GM21619 (cell line): ENCODE results near the gene RTF1.
A peak's percentile ranks its signal among the peaks of the same experiment; 100 is the strongest.

Source experiments
- ATAC-seq: cut with Tn5 transposase; IDR thresholded peaks from one replicate; pipeline ENCODE4 v1.9.1; 2021; ENCODE audit not compliant: unreplicated experiment

The RTF1 gene

DNA sequence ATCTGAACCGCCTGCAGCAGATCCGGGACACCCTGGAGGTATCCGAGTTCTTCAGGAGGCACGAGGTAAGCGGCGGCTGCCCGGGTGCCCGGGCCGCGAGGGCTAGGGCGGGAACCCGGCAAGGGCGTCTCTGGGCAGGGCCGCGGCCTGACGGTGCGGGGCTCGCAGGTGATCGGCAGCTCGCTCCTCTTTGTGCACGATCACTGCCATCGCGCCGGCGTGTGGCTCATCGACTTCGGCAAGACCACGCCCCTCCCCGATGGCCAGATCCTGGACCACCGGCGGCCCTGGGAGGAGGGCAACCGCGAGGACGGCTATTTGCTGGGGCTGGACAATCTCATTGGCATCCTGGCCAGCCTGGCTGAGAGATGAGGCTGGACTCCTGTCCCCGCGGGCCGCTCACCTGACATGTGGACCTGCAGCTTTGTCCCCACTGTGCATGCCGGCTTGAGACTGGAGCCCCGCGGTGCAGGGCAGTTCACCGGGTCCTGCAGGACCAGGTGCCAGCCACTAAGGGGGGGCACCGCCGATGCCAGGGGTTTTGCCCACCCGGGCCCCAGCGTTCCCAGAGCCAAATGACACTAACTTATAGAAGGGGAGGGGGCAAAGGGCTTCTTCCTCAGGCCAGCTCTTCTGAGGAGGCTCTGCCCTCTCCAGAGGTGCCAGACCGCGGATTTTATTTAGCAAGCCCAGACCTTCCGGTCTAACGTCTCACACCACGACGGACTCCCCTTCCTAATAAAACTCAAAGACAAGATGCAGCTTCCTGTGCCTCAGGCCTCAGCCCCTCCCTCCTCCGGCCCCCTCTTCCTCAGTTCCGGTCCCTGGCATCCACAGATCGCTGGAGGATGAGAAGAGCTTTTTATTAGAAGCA is 86.1 kb downstream of the RTF1 start:
- ATAC-seq = no peak

DNA sequence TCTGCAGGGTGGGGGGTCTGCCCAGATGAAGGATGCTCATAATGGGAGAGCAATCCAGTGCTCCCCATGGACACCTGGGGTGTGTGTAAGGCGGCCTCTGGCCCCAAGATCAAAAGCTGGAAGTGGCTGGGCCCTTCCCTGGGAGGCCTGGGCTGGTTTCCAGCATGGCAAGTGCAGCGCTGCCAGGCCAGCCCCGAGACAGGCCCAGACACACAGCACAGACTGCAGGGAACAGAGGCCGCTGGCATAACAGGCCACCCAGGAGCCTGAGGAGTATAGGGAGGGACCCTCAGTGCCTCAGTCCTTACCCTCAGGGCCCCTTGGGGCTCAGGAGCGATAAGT is 86.7 kb downstream of the RTF1 start:
- ATAC-seq = no peak

DNA sequence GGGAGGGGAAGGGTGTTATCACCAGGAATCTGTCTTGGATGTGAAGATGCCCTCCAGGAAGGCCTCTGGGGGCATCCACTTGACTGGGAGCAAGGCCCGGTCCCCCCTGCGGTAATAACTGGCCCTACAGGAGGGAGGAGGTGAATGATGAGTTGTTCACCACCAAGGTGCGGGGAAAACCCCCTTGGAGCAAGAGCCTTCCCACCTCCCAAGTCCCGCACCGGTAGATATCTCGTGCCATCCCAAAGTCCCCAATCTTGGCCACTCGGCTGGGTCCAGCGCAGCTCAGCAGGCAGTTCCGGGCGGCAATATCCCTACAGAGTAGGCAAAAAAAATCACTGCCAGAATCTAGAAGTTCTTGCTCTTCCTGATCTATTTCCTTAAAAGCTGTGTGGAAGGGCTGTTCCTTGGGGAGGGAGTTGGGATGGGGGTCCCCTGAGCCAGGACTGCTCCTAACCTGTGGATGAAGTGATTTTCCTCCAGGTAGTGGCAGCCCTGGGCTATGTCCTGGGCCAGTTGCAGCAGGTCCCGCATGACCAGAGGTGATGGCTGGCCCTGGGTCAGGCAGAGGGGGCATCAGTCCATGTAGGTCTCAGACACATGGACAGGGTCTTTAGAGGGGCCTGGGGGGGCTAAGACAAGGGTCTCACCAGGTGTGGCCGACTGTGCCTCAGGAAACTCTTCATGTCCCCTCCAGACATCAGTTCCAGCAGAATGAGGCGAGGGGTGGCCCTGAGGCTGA is 88.0 kb downstream of the RTF1 start:
- no peak for ATAC-seq

DNA sequence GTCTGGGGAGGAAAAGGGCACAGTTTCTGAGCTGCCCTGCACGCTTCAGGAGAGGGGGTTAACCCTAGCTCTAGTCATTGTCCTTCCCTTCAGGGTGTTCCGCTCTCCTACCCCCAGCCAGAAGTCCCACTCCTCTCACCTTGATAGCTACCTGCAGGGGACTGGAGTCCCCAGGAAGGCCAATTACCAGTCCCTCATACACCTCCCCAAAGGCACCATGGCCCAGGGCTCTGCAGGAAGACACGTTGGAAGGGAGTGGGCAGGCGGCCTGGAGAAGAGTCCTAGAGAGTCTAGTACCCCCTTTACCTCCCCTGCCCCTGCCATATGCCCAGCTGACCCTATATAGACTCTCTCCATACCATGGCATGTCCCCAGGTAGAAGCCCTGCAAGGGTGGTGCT is 88.9 kb downstream of the RTF1 start:
- no peak for ATAC-seq

DNA sequence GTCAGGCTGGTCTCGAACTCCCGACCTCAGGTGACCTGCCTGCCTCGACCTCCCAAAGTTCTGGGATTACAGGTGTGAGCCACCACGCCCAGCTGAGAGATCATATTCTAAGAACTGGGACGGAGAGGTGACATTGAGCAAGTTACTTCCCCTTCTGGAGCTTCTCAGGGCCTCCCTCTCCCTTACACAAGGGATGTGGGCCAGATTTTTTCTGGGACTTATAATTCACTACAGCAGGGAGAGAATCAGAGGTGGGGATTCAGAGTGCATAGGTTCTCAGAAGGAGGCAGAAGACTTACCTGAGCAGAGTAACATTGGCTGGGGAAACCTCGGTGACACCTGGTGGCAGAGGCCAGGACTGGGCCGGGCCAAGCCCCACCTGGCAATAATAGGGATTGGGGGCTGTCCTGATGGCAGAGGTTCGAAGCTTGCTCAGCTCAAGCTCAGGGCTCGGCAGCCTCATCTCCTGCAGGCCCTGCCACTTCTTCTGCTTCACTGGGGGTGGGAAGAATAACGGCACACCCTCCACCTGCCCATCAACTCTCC is 90.0 kb downstream of the RTF1 start:
- ATAC-seq = no peak

DNA sequence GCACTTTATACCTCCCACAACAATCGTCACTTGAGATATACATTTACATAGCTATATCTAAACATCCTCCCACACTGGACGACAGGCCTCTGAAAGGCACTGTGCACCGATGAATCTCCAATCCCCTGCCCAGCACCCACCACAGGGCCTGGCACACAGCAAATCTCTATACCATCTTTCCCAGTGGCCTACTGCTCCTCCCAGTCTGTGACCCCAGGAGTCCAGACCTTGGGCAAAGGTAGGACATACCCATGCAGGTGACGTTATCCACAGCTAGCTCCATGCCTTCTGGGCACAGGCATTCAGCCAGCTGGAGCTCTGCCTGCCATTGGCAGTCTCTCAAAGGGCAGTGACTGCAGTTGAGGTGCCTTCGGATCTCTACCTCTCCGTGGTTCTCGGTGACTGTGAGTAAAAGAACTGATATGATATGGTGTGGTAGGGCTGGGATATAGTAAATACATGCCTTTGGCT is 91.0 kb downstream of the RTF1 start:
- no peak for ATAC-seq

DNA sequence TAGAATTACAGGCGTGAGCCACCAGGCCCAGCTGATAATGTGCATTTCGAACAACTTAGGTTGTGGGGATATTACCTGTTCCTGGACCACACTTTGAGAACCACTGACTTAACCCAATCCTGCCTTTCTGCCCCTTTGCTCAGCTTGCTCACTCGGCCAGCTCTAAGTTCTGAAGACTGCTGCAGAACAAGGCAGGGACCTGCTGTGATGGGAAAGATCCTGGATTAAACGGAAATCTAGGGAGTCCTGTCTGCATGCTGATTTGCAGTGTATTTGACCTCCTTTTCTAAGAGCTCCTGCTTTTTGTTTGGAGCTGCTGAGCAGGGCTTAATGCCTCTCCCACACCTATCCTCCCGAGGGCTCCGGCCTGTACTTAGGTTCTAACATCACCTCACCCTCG is 93.8 kb downstream of the RTF1 start:
- no peak for ATAC-seq

DNA sequence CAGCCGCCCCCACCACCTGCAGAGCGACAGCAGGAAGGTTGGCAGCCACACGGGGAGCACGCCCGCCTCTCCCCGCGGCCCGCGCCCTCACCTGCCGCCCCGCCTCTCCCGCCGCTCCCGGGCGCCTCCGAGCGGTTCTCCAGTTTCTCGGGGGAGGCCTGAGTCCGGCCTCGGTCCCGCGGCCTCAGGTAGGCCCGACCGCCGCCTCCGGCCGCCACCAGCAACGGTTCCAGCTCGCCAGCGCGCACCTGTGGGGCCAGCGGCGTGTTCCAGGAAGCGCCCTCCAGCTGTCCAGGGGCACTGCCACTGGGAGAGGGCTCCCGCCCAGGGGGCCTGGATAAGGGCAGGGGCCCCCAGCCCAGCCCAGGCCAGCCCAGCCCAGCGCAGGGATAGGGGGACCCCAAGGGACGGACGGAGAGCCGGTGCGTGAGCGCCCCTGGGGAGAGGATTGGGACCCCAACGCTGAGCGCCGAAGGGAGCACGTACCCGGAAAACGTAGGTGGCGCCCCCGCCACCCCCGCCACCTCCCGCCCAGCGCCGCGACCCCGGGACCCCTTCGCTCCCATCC is 94.5 kb downstream of the RTF1 start:
- no peak for ATAC-seq

DNA sequence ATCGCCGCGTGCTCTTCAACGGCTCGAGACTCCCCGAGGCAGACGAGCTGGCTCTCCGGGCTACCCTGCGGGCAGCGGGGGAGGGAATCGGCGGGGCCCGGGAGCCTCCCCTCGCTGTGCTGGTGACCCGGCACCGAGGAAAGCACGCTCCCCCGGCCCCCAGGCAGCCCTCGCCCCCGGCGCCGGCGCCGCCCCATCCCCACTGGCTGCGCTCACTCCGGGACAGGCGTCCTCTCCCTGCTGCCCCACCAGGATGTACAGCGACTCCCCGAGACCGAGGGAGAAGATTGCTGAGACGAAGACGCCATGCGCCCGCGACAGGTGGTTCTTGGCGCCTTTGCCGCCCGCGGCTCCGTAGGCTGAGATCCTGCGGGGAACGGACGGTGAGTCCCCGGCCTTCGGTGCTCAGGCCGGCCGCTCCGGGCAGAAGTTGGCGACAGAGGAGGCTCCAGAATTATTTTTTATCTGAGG is 95.0 kb downstream of the RTF1 start:
- ATAC-seq = no peak

DNA sequence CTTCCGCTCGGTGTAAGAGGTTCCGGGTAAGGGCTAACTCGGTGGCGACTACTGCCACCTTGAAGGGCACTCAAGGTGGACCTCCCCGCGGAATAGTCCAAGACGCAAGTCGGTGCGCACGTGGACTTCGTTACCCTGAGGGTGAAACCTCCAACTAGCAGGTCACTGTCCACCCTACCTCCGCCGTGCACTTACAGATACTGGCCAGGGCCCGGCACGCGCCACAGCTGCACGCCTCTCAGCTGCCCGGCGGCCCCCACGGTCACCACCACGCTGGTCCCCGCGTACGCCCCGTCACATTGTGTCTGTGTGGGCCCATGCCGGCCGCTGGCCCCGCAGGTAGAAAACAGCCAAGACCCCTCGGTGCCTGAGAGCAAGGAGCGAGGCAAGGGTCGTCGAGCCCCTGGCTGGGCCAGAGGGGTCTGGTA is 95.6 kb downstream of the RTF1 start:
- peak; percentile 11 for ATAC-seq

DNA sequence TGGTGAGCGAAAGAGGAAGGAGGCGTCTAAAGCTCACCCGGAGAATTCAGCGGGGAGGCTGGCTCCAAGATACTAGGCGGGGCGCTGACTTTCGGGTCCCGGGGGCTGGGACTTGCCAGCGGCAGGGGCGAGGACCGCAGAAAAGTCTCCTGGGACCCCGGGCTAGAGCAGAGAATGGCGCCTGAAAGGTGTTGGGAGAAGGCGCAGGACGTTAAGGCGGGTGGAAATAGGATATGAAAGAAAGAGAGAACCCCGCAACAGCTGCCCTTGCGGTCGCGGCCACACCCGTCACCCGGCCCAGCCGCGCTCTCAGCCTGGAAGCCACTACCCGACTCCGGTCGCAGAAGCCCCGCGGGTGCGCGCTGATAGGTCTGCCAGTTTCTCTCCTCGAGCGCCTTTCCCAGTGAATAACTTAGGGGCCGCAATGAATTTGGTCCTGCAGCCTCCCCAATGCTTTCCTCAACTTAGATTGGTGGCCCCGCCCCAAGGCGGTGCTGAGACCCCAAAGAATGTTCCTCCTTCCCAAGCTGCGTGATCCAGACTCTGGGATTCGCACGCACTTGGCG is 96.1 kb downstream of the RTF1 start:
- ATAC-seq = peak; percentile 49

DNA sequence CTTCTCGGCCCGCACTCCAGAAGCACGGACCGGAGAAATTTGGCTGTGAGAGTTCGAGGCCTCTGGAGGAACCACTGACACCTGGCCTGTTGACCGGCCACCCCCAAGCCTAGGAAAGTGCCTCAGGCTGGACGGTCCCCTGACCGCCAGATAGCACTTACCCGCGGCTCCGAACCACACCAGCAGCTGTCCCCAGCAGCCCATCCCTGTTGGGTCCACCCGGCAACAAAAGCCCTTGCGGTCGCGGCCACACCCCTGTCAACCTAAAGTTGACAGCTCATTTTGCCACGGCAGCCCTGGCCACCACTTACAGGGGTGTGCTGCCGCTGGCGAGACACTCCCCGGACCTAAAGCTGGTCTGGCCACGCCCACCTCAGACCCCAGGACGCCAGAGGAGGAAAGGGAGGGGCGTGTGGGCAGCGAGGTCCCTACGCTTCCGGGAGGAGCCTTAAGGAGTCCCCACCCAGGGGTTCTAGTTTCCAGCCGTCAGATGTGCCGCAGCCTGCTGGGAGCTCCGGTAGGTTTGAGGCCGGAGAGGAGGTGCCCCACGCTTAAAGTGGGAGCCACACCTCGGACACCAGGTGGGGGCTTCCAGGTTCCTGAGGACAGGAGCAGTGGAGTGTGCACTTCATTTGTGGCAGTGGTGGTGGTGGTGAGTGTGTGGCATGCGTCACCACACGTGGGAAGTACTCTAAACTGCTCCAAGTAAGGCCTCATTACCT is 96.8 kb downstream of the RTF1 start, which contains the start of gene LTK:
Gene LTK (minus strand): TSS at position 322 of the 722 bp plus-strand sequence. CDS start 118 bp downstream, at position 204.
- ATAC-seq = no peak

DNA sequence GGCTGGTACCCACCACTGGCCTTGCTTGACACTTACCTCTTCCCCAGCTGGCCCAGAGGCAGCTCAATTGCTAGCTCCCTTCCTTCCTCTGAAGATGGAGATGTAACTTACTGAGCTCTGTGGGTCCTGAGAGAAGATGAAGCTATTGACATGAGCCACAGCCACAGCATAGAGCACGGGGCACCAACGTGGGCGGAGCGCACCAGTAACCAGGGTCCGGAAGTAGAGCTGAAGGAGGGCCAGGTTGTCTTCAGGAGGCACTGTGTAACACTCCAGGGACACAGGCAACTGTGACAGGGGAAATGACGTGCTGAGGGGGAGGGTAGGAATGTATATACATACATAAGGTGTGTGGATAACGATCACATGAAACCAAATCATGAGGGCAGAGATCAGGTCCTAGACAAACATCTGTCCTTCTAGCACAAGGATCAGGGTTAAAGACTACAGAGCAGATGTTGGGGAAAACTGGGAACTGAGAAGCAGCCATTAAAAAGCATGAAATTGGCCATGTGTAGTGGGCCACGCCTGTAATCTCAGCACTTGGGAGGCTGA is 101.1 kb downstream of the RTF1 start:
- ATAC-seq = no peak

DNA sequence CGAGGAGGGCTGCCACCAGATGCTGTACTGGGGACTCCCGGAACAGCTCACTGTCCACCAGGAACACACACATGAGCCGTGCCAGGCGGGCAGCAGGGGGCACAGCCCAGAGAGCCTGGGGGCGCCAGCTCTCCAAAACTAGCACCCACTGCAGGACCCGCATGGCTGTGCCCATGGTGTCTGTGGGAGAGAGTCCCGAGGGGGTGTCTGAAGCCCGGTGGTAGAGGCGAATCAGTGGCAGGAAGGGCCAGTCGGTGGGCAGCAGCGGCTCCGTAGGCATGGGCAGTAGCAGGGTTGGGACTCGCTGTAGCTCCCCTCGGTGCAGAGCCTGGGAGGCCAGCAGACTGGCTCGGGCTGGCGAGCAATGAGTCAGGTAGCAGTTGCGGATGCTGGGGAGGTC is 103.7 kb downstream of the RTF1 start:
- no peak for ATAC-seq

DNA sequence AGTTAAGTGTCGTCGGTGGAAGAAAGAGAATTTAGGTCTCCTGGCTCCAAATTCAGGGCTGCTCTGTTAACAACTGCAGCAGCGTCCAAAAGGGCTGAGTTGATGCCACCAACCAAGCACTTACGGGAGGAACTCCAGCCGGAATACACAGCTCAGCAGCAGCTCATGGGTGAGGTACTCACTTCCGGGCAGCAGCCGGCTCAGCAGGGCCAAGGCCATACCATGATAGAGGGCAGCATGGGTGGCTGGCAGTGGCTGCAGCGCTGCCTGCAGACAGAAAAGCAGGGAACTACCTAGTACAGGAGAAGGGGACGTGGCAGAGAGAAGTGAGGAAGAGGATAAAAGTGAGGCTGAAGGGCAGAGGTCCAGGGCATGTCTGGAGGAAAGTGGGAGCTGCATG is 104.7 kb downstream of the RTF1 start:
- ATAC-seq = no peak

DNA sequence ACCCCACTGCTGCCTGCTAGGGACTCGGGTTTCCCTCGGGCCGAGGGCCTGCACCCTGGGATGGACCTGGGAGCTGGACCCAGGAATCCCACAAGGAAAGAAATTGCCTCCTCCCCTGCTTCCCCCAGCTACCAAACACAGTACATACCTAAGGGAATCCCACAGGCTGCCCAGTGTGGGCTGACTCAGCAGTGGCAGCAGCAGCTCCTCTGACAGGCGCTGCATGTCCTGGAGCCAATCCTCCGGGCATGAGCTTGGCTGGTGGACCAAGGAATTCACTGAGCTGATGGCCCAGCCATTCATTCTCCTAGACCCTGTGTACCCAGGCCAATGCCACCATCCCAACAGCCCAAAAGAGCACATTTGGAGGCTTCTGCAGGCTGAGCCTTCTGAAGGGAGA is 106.2 kb downstream of the RTF1 start:
- ATAC-seq = no peak

DNA sequence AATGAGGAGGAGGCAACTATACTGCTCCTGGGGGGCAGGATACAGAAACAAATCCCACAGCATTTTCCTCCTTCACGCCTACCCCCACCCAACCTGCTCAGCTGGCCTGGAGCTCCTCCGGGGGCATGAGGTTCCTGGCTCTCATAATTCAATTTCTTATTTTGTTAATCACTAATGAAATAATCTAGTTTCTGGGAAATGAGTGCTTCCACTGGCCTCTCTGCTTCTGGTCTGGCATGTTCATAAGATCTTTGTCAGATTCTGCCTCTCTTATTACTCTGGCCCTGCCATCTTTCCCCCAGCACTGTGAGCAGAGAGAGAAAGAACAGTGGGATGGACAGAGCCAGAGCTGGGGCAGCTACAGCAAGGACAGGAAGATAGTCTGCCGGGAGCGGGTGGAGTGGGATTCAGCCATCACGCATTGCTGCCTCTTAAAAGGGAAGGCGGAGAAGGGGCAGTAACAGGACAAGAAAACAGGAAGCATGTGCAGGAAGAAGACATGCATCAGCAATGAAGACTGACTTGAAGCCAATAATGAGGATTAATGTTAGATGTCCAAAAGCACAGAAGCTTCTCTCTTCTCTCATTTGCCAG is 113.6 kb downstream of the RTF1 start:
- ATAC-seq = no peak
